Upper lobe of left lung (tissue), 4 donors: ENCODE results near the gene CDKAL1.

Experiments
- CTCF ChIP-seq, 6 experiments: fragments of 450-650 bp in 4 of 6; fragments of 200-600 bp in 2 of 6; sonication (generic) in 2 of 6; IDR thresholded peaks; one replicate each; pipeline ENCODE4 v1.5.1; 2016 to 2019; ENCODE audit warnings: antibody characterized with exemption in 6 of 6
- EP300 ChIP-seq, 4 donors: sonication (generic); formaldehyde crosslinking; IDR thresholded peaks; one replicate each; pipeline ENCODE4 v1.5.1; 2017; ENCODE audit warnings: antibody characterized with exemption in 4 of 4, control low read depth in 2 of 4
- POLR2A ChIP-seq, 4 donors: fragments of 450-650 bp; IDR thresholded peaks; one replicate each; pipeline ENCODE4 v1.5.1; 2016 to 2017; ENCODE audit warnings: antibody characterized with exemption in 4 of 4, mild to moderate bottlenecking in 2 of 4
- POLR2AphosphoS5 ChIP-seq, 2 donors: sonication (generic); formaldehyde crosslinking; IDR thresholded peaks; one replicate each; pipeline ENCODE4 v1.5.1; 2017; ENCODE audit warnings: antibody characterized with exemption in 2 of 2

DNA sequence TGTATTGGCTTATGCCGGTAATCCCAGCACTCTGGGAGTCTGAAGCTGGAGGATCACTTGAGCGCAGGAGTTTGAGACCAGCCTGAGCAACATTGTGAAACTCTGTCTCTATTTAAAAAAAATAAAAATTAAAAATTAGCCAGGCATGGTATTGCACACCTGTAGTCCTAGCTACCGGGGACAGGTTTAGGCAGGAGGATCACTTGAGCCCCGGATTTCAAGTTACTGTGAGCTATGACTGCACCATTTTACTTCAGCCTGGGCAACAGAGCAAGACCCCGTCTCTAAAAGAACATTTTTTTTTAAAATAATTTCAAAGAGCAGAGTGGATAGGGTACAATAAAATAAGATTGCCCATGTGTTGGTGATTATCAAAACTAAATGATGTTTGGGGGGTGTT is 576.4 kb downstream of the CDKAL1 start:
- TF ChIP-seq CTCF (IDR thresholded peaks at IDR 0.05) (no peak), POLR2A (IDR thresholded peaks at IDR 0.05) (no peak), POLR2AphosphoS5 (IDR thresholded peaks at IDR 0.05) (no peak), EP300 (IDR thresholded peaks at IDR 0.05) (no peak)
